ENCODE results near the gene TRIM10.

DNA sequence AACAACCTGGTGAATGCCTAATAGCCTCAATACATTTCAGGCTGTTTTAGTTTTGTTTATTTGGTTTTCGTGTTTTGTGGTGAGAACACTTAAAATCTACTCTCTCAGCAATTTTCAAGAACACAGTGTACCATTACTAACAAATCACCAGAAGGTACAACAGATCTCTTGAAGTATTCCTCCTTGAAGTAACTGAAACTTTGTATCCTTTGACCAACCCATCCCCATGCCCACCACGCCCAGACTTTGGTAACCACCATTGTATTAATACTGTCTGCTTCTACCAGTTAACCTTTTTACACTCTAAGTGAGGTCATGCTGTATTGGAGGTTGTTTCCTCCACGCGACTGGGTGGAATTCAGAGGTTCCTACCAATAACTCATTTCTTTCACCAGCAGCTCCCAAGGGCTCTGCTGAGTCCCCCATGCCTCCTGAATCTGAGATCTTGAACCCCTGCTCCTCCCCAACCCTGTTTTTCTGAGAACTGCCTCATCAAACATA lies 30.8 kb downstream of the TRIM10 start:
- TF ChIP-seq, protein P1, sequence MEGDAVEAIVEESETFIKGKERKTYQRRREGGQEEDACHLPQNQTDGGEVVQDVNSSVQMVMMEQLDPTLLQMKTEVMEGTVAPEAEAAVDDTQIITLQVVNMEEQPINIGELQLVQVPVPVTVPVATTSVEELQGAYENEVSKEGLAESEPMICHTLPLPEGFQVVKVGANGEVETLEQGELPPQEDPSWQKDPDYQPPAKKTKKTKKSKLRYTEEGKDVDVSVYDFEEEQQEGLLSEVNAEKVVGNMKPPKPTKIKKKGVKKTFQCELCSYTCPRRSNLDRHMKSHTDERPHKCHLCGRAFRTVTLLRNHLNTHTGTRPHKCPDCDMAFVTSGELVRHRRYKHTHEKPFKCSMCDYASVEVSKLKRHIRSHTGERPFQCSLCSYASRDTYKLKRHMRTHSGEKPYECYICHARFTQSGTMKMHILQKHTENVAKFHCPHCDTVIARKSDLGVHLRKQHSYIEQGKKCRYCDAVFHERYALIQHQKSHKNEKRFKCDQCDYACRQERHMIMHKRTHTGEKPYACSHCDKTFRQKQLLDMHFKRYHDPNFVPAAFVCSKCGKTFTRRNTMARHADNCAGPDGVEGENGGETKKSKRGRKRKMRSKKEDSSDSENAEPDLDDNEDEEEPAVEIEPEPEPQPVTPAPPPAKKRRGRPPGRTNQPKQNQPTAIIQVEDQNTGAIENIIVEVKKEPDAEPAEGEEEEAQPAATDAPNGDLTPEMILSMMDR (IDR thresholded peaks at IDR 0.05 in 2 of 3, conservative IDR thresholded peaks at IDR 0.05 in 1 of 3; ENCODE audit: control insufficient read depth in 2 of 3, extremely low read depth in 1 of 3, insufficient read depth in 1 of 3, low read depth in 3 of 3, low read length in 3 of 3) = no peak
- TF ChIP-seq, protein P2, sequence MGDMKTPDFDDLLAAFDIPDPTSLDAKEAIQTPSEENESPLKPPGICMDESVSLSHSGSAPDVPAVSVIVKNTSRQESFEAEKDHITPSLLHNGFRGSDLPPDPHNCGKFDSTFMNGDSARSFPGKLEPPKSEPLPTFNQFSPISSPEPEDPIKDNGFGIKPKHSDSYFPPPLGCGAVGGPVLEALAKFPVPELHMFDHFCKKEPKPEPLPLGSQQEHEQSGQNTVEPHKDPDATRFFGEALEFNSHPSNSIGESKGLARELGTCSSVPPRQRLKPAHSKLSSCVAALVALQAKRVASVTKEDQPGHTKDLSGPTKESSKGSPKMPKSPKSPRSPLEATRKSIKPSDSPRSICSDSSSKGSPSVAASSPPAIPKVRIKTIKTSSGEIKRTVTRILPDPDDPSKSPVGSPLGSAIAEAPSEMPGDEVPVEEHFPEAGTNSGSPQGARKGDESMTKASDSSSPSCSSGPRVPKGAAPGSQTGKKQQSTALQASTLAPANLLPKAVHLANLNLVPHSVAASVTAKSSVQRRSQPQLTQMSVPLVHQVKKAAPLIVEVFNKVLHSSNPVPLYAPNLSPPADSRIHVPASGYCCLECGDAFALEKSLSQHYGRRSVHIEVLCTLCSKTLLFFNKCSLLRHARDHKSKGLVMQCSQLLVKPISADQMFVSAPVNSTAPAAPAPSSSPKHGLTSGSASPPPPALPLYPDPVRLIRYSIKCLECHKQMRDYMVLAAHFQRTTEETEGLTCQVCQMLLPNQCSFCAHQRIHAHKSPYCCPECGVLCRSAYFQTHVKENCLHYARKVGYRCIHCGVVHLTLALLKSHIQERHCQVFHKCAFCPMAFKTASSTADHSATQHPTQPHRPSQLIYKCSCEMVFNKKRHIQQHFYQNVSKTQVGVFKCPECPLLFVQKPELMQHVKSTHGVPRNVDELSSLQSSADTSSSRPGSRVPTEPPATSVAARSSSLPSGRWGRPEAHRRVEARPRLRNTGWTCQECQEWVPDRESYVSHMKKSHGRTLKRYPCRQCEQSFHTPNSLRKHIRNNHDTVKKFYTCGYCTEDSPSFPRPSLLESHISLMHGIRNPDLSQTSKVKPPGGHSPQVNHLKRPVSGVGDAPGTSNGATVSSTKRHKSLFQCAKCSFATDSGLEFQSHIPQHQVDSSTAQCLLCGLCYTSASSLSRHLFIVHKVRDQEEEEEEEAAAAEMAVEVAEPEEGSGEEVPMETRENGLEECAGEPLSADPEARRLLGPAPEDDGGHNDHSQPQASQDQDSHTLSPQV (IDR thresholded peaks at IDR 0.05) = no peak
